GM13977 (cell line): Measurements from ENCODE around the gene GABBR1.

ENCODE experiments used
- DNase-seq: peaks from one replicate; pipeline ENCODE4 v3.0.0; 2012; ENCODE audit warnings: low spot score
- CTCF ChIP-seq: IDR thresholded peaks from 2 replicates; pipeline ENCODE4 v1.5.1; 2012; ENCODE audit warnings: mild to moderate bottlenecking, control low read depth; ENCODE audit not compliant: insufficient read depth; ENCODE audit errors: extremely low read depth, missing control alignments
- in situ Hi-C: fragments of 300-500 bp; cut with MboI; formaldehyde crosslinking; loops from one replicate; pipeline ENCODE4 v1.12.0; 2022; ENCODE audit warnings: low sequenced_read_pairs, low pct_unique_long_range_greater_than_20kb, mixed read lengths, inconsistent platforms; ENCODE audit not compliant: unreplicated experiment

The GABBR1 gene

DNA sequence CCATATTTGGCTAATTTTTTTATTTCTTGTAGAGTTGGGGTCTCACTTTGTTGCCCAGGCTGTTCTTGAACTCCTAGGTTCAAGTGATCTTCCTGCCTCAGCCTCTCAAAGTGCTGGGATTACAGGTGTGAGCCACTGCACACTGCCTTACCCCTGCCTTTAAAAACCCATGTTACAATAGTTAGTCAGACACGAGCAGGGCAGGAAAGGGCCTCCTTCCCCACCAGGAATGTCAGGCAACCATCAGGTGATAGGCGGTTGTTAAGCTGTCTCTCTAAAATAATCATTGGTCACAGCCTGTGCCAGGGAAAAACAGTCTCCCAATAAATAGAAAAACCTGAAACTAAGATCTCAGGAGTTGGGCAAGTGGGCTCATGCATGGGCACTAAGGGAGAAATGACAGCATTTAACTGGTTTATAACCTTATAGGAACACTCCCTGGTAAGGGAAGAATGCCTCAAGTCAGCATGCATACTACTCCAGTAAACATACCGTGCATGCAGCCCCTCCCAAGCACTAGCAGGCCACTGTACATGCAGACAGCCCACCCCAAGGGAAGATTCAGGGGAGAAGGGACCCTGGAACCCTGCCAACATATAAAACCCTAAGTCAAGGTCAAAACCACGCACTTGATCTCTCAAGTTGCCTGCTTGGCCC lies 39.7 kb downstream of the GABBR1 start:
- TF ChIP-seq CTCF: no peak
- in situ Hi-C loops: loop anchor here (25.0 kb wide), 1 partner anchor 906 kb away; no protein-coding TSS in a partner anchor
- no peak for DNase-seq

DNA sequence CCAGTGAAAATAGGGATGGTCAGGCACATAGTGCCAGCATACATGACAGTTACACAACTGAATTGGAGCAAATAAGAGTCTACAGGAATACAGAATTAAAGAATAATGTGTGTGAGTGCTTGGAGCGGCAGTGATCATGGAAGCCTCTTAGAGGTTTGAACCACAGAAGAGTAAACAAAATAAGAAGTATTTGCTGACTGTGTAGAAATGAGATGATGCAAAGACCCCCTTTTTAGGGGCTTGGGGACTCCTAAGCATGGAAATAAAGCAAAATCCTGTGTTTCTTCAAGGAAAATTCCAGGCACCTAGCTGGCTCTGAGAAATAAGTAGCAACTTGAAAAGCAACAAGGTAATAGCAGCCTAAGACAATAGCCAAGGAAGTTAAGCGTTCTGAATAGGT lies 41.3 kb downstream of the GABBR1 start:
- DNase-seq: no peak
- in situ Hi-C loops: loop anchor here (25.0 kb wide), 1 partner anchor 904 kb away; no protein-coding TSS in a partner anchor
- TF ChIP-seq CTCF: no peak

DNA sequence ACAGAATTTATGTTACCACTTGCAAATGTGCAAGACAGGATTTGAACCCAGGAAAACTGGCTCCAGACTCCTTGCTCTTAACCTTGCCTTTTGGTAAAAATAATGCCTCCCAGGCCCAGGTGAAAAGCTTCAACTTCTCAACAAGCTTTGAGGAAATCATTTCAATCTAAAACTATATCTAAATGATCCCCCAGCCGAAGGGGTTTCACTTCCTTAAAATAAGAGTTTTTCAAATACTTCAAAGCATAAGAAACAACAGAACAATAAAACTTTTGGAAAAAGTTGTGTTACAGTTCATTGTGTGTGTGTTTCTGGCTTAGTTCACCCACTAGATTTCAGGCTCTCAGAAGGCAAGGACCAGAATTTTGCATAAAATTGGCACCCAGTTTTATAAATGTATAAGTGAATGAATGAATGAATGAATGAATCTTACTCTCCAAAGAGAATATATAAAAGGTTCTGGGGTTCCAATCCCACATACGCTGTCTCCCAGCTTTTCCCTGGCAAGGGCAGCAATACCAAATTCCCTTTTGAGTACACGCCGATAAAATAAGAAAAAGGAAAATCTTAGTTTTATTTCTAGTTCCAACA lies 42.7 kb downstream of the GABBR1 start:
- in situ Hi-C loops: loop anchor here (25.0 kb wide), 1 partner anchor 903 kb away; no protein-coding TSS in a partner anchor
- no peak for TF ChIP-seq CTCF

DNA sequence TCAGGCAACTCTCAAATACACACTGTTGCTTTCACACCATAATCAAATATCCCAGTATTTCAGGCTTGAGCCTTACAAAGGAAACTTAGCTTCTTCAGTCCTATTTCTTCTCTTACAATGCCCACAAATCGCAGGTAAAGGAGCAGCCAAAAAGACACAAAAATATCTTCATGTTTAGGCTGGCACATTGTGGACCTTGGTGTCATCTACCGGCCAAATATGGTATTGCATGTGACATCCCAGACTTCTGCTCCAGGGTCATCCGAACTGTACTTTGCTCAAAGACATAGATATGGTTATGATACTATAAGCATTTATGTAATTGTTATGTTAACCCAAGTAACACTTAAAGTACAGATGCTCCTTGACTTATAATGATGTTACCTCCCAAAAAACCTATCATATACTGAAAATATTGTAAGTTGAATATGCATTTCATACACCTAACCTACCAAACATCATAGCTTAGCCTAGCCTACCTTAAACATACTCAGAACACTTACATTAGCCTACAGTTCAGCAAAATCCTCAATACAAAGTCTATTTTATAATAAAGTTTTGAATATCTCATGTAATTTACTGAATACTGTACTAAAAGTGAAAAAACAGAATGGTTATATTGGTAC lies 43.4 kb downstream of the GABBR1 start:
- DNase-seq: peak; percentile 64
- TF ChIP-seq CTCF: peak; percentile 84
- in situ Hi-C loops: loop anchor here (25.0 kb wide), 1 partner anchor 902 kb away; no protein-coding TSS in a partner anchor

More for the DNA sequence above, 42.7 kb downstream of the GABBR1 start:
- DNase-seq: no peak

DNA sequence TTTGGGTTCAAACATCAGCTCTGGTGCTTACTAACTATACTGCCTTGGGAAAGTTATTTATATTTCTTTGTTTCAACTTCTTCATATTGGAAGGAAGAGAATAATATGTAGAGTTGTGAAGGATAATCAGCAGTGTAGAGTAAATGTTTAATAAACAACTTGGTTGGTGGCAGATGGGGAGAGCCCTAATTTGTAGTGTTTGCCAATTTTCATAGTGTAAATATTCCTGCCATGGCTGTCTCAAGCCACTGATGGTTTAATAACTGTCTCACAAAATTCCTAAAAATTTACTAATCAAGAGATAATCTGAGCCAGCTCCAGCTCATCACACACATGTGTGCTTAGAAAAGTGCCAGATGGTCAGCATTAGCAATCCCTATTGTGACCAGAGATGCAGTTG lies 48.2 kb downstream of the GABBR1 start, which contains the start of gene OR2H2:
OR2H2 (plus strand) TSS at position 301 of the 400 bp plus-strand sequence. CDS start 2,824 bp downstream, outside the sequence.
- in situ Hi-C loops: loop anchor here (25.0 kb wide), 1 partner anchor 898 kb away; no protein-coding TSS in a partner anchor

More for the DNA sequence above, 48.2 kb downstream of the GABBR1 start, which contains the start of gene OR2H2:
- no peak for DNase-seq
- no peak for TF ChIP-seq CTCF
